Testis (tissue), 3 donors: ENCODE results near the gene SSBP3. TPM values are rescaled to one million over a fixed set of nuclear protein-coding genes. Genes with fewer than 3 reads are reported as not detected.

ENCODE experiments used
- DNase-seq: peaks from one replicate; pipeline ENCODE4 v3.0.0-alpha.2; 2019
- H3K27ac ChIP-seq, 2 donors: fragments of 200-600 bp; sonication (generic); one replicate each; pipeline ENCODE4 v1.5.1; 2019
- H3K27me3 ChIP-seq: fragments of 200-600 bp; sonication (generic); one replicate; pipeline ENCODE4 v1.5.1; 2019
- H3K36me3 ChIP-seq: fragments of 200-600 bp; sonication (generic); one replicate; pipeline ENCODE4 v1.5.1; 2017; ENCODE audit warnings: low read depth; ENCODE audit errors: missing control alignments
- H3K4me1 ChIP-seq: fragments of 200-600 bp; sonication (generic); one replicate; pipeline ENCODE4 v1.5.1; 2019
- H3K4me3 ChIP-seq, 2 donors: fragments of 200-600 bp; sonication (generic); one replicate each; pipeline ENCODE4 v1.5.1; 2017 to 2019
- H3K9me3 ChIP-seq: fragments of 200-600 bp; sonication (generic); one replicate; pipeline ENCODE4 v1.5.1; 2017
- CTCF ChIP-seq, 3 experiments: fragments of 450-650 bp in 2 of 3; fragments of 200-600 bp in 1 of 3; sonication (generic) in 1 of 3; IDR thresholded peaks; one replicate each; pipeline ENCODE4 v1.5.1; 2016 to 2019; ENCODE audit warnings: antibody characterized with exemption in 3 of 3, mild to moderate bottlenecking in 2 of 3, moderate library complexity in 1 of 3
- POLR2A ChIP-seq: fragments of 450-650 bp; IDR thresholded peaks from one replicate; pipeline ENCODE4 v1.6.1; 2017; ENCODE audit warnings: antibody characterized with exemption, mild to moderate bottlenecking, moderate library complexity
- WGBS, 2 donors: methylation state at CpG; one replicate each; pipeline ENCODE4 v1.1.5; 2018; 5-methylcytosine and 5-hydroxymethylcytosine counted together
- intact Hi-C: fragments of 100-400 bp; cut with DNase I; formaldehyde crosslinking; loops from one replicate; pipeline ENCODE4 v1.15.1; 2023; ENCODE audit warnings: low total_unique reads
- polyA plus RNA-seq: library from polyadenylated mRNA; stranded (reverse); fragments of 350-450 nt; fragmentation: Illumina TruSeq; extraction: RNeasy Lipid Tissue Mini Kit (QIAGEN cat#74804); gene quantifications from one replicate; pipeline ENCODE4 v1.2.3, GENCODE V29; 2014; ENCODE audit warnings: low read depth, low replicate concordance; ENCODE audit not compliant: insufficient read depth
- total RNA-seq, 2 donors: library from RNA; depleted of rRNA; stranded (reverse); fragments of >200 nt; gene quantifications; one replicate each; pipeline ENCODE4 v1.2.3, GENCODE V29; 2016

The SSBP3 gene
- total and polyA plus RNA-seq, 3 donors from 2014 or later: 88.8 to 99.0 (median 91.6) TPM

DNA sequence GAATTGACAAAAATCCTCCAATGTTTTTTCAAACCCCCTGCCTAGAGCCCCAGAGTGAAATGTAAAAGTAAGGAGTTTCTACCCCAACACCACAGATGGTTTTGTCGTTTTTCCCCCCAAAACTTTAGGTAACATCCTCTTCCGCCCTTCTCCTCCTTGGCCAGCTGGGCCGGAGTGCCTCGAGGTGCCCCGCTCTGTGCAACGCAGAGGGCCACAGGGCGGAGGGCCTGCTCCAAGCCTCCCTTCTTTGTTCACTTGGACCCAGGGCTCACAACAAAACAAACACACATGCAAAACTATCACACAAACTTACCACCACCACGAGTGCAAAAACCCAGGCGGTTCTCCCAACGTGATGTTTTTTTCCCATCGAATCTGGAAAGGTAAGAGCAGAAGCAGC lies 1.9 kb downstream of the SSBP3 start:
- Histone ChIP-seq H3K4me3 (peak overlapping the region; percentile 21 to 69), H3K36me3 (no peaks in the 10 kb centered on the region), H3K27me3 (no peaks in the 10 kb centered on the region), H3K27ac (peak overlapping the region; percentile 45 to 53), H3K9me3 (no peaks in the 10 kb centered on the region), H3K4me1 (peaks cover 46% of the 10 kb centered on the region)
- DNase-seq: no peak
- TF ChIP-seq POLR2A: no peak
- TF ChIP-seq CTCF (IDR thresholded peaks at IDR 0.05): no peak
- intact Hi-C loops: loop anchor here (10.0 kb wide), 1 partner anchor 279 kb away; no protein-coding TSS in a partner anchor
- 32% methylated on average over 9 to 11 of the region's 11 CpGs for WGBS, 2 donors

GRCh38 chr1:54403808-54404261 lies 2.4 kb downstream of the SSBP3 start:
- TF ChIP-seq CTCF (IDR thresholded peaks at IDR 0.05): no peak
- no peak for TF ChIP-seq POLR2A
- intact Hi-C loops: loop anchor here (10.0 kb wide), 1 partner anchor 279 kb away; no protein-coding TSS in a partner anchor
- no peaks in the 10 kb centered on the region for H3K27me3 ChIP-seq
- whole genome bisulfite sequencing, 2 donors: 17 to 30% methylated on average over 8 to 10 of the region's 10 CpGs
- no peaks in the 10 kb centered on the region for H3K9me3 ChIP-seq
- H3K4me1 ChIP-seq: peaks cover 42% of the 10 kb centered on the region
- no peaks in the 10 kb centered on the region for H3K36me3 ChIP-seq
- peak overlapping the region; percentile 21 to 69 for H3K4me3 ChIP-seq
- H3K27ac ChIP-seq: peak overlapping the region; percentile 45 to 53
- DNase-seq: peak; percentile 33

GRCh38 chr1:54403405-54403804 lies 2.8 kb downstream of the SSBP3 start:
- peak; percentile 43 for DNase-seq
- TF ChIP-seq POLR2A: no peak
- TF ChIP-seq CTCF (IDR thresholded peaks at IDR 0.05): no peak
- 32 to 40% methylated on average over 9 of the region's 9 CpGs for WGBS, 2 donors
- Histone ChIP-seq H3K9me3 (no peaks in the 10 kb centered on the region), H3K27me3 (no peaks in the 10 kb centered on the region), H3K36me3 (no peaks in the 10 kb centered on the region), H3K4me1 (peaks cover 40% of the 10 kb centered on the region), H3K4me3 (peak overlapping the region; percentile 21 to 69), H3K27ac (peak overlapping the region in 1 of 2 donors; percentile 45)
- intact Hi-C loops: loop anchor here (10.0 kb wide), 1 partner anchor 279 kb away; no protein-coding TSS in a partner anchor

GRCh38 chr1:54402896-54403295 lies 3.3 kb downstream of the SSBP3 start:
- peak overlapping the region in 1 of 2 donors; percentile 69 for H3K4me3 ChIP-seq
- DNase-seq: peak; percentile 34
- 15 to 34% methylated on average over 7 of the region's 7 CpGs for WGBS, 2 donors
- TF ChIP-seq CTCF (IDR thresholded peaks at IDR 0.05): no peak
- TF ChIP-seq POLR2A: no peak
- no peaks in the 10 kb centered on the region for H3K36me3 ChIP-seq
- peak overlapping the region in 1 of 2 donors; percentile 7 for H3K27ac ChIP-seq
- no peaks in the 10 kb centered on the region for H3K9me3 ChIP-seq
- H3K4me1 ChIP-seq: peaks cover 38% of the 10 kb centered on the region
- no peaks in the 10 kb centered on the region for H3K27me3 ChIP-seq
- intact Hi-C loops: loop anchor here (10.0 kb wide), 1 partner anchor 278 kb away; no protein-coding TSS in a partner anchor

- H3K36me3 ChIP-seq: no peaks in the 10 kb centered on the region
- WGBS, 2 donors: 55 to 61% methylated on average over 6 of the region's 6 CpGs
- H3K9me3 ChIP-seq: no peaks in the 10 kb centered on the region
- intact Hi-C loops: loop anchor here (10.0 kb wide), 1 partner anchor 277 kb away; no protein-coding TSS in a partner anchor
- TF ChIP-seq POLR2A: no peak
- DNase-seq: no peak
- no peak overlapping the region for H3K4me3 ChIP-seq
- H3K27me3 ChIP-seq: no peaks in the 10 kb centered on the region
- peaks cover 41% of the 10 kb centered on the region for H3K4me1 ChIP-seq
- no peak overlapping the region for H3K27ac ChIP-seq
These were observed 4.4 kb downstream of the SSBP3 start for GRCh38 chr1:54401799-54402198.
